Hippocampal formation (tissue), 2 donors: ENCODE data around the gene NFE2L2.
"Not testable (repeated sequence)": the region's sequence is repeated elsewhere in the genome, so short reads cannot be mapped to it uniquely, and the experiment has no call there.

Experiments
- DNase-seq, 2 donors: peaks; one replicate each; lab custom pipeline; 2025; lab: John Stamatoyannopoulos, UW

NFE2L2 gene

GRCh38 chr2:177195194-177195593 lies 69.3 kb downstream of the NFE2L2 start:
- no peak for DNase-seq

- DNase-seq, result no peak
Measured at GRCh38 chr2:177193240-177193639, 71.3 kb downstream of the NFE2L2 start.

- no peak for DNase-seq
Measured at GRCh38 chr2:177192788-177193187, 71.7 kb downstream of the NFE2L2 start.

GRCh38 chr2:177190941-177191340 lies 73.6 kb downstream of the NFE2L2 start:
- no peak for DNase-seq

- no peak for DNase-seq
Measured at GRCh38 chr2:177188482-177189469, 75.8 kb downstream of the NFE2L2 start.

GRCh38 chr2:177187631-177188312 lies 76.8 kb downstream of the NFE2L2 start:
- no peak for DNase-seq

GRCh38 chr2:177186038-177186437 lies 78.5 kb downstream of the NFE2L2 start:
- not testable (repeated sequence) for DNase-seq

GRCh38 chr2:177184606-177185005 lies 79.9 kb downstream of the NFE2L2 start:
- no peak for DNase-seq

- DNase-seq, result no peak
Measured at GRCh38 chr2:177183860-177184259, 80.7 kb downstream of the NFE2L2 start.
